GM12878 (cell line): Measurements from ENCODE around the gene POLR1D. TPM values are rescaled to one million over a fixed set of nuclear protein-coding genes. Genes with fewer than 3 reads are reported as not detected.

Experiments
- ATAC-seq: fragments of 200-7000 bp; cut with Tn5 transposase; 3 replicates; pipeline ENCODE4 v1.9.1; 2020; ENCODE audit warnings: mild to moderate bottlenecking, moderate library complexity
- BruUV-seq: library from RNA; stranded (reverse); fragments of 400-500 nt; replicated peaks from 2 replicates; lab custom pipeline; 2021; lab: Mats Ljungman, UMichigan
- CTCF ChIA-PET: fragments of 300-600 bp; sonication (Branson Sonifier 250); formaldehyde crosslinking; extraction: SDS; loops from one replicate; lab custom pipeline; 2021; ENCODE audit warnings: inconsistent platforms; lab: Yijun Ruan, JAX
- POLR2A ChIA-PET: fragments of 350-600 bp; formaldehyde crosslinking; extraction: SDS; loops from one replicate; lab custom pipeline; 2021; ENCODE audit warnings: inconsistent platforms; lab: Charles Lee
- RAD21 ChIA-PET: fragments of 300-600 bp; sonication (Branson Sonifier 250); formaldehyde crosslinking; loops from one replicate; lab custom pipeline; 2023; ENCODE audit warnings: antibody characterized with exemption; ENCODE audit not compliant: unreplicated experiment; lab: Charles Lee
- SMC1A ChIA-PET: fragments of 300-600 bp; sonication (Branson Sonifier 250); formaldehyde crosslinking; loops from one replicate; lab custom pipeline; 2023; ENCODE audit not compliant: unreplicated experiment, uncharacterized antibody; lab: Charles Lee
- DNase-seq: peaks from one replicate; pipeline ENCODE4 v3.0.0-alpha.2; 2011; ENCODE audit warnings: low read depth, low spot score
- FAIRE-seq: peaks from 3 replicates; lab custom pipeline; 2011; peaks lifted over from hg19 to GRCh38; lab: Jason Lieb, UNC
- H2AFZ ChIP-seq: 2 replicates; pipeline ENCODE4 v1.6.0; 2011; ENCODE audit warnings: low read depth, low read length, control low read depth; ENCODE audit not compliant: control insufficient read depth
- H3K27ac ChIP-seq: 2 replicates; pipeline ENCODE4 v1.5.1; 2011; ENCODE audit warnings: control low read depth; ENCODE audit not compliant: control insufficient read depth, insufficient read depth
- H3K27me3 ChIP-seq, 2 experiments: replicated peaks in 1 of 2; 2 replicates each; pipeline versions ENCODE4 v1.6.0 to v1.6.1; 2011; ENCODE audit warnings: low read length in 1 of 2; ENCODE audit not compliant: control insufficient read depth in 2 of 2, insufficient read depth in 2 of 2
- H3K36me3 ChIP-seq, 2 experiments: 2 replicates each; pipeline ENCODE4 v1.5.1; 2011; ENCODE audit warnings: low read length in 1 of 2; ENCODE audit not compliant: control insufficient read depth in 2 of 2, insufficient read depth in 2 of 2
- H3K4me1 ChIP-seq: 2 replicates; pipeline ENCODE4 v1.6.1; 2011; ENCODE audit warnings: mild to moderate bottlenecking, low read length, moderate library complexity, mixed read lengths; ENCODE audit not compliant: control insufficient read depth, insufficient read depth
- H3K4me2 ChIP-seq: 2 replicates; pipeline ENCODE4 v1.6.0; 2011; ENCODE audit warnings: control low read depth; ENCODE audit not compliant: control insufficient read depth, insufficient read depth
- H3K4me3 ChIP-seq: fragments of 200-600 bp; sonication (generic); 2 replicates; pipeline ENCODE4 v1.5.1; 2016
- H3K79me2 ChIP-seq: 2 replicates; pipeline ENCODE4 v1.6.0; 2011; ENCODE audit warnings: low read length; ENCODE audit not compliant: control insufficient read depth, insufficient read depth
- H3K9ac ChIP-seq: 2 replicates; pipeline ENCODE4 v1.8.0; 2011; ENCODE audit warnings: low read length, control low read depth, mixed read lengths; ENCODE audit not compliant: control insufficient read depth, insufficient read depth
- H3K9me3 ChIP-seq: replicated peaks from 3 replicates; pipeline ENCODE4 v1.5.1; 2011; ENCODE audit warnings: mild to moderate bottlenecking, low read length; ENCODE audit not compliant: control insufficient read depth, insufficient read depth
- H4K20me1 ChIP-seq: 2 replicates; pipeline ENCODE4 v1.6.0; 2011; ENCODE audit not compliant: control insufficient read depth, insufficient read depth
- CHD1 ChIP-seq: IDR thresholded peaks from 2 replicates; pipeline ENCODE4 v1.6.1; 2012; ENCODE audit warnings: low read depth, low read length, improper control_type of control experiment
- DPF2 ChIP-seq: fragments of 450-650 bp; IDR thresholded peaks from 2 replicates; pipeline ENCODE4 v1.6.1; 2017; ENCODE audit warnings: mild to moderate bottlenecking
- EED ChIP-seq: sonication (generic); IDR thresholded peaks from 2 replicates; pipeline ENCODE4 v1.6.1; 2016; ENCODE audit warnings: antibody characterized with exemption, low read depth
- EP300 ChIP-seq, 2 experiments: fragments of 150-350 bp in 1 of 2; IDR thresholded peaks; 2 replicates each; pipeline ENCODE4 v1.6.1; 2011 to 2012; ENCODE audit warnings: low read depth in 2 of 2, low read length in 2 of 2, borderline replicate concordance in 1 of 2, improper control_type of control experiment in 1 of 2, inconsistent platforms in 1 of 2; ENCODE audit not compliant: control insufficient read depth in 1 of 2
- HCFC1 ChIP-seq: fragments of 150-350 bp; IDR thresholded peaks from 2 replicates; pipeline ENCODE4 v1.6.1; 2014; ENCODE audit warnings: low read length
- HDAC2 ChIP-seq: fragments of 200-600 bp; sonication (generic); IDR thresholded peaks from 2 replicates; pipeline ENCODE4 v1.6.1; 2017
- MEF2B ChIP-seq: fragments of 450-650 bp; IDR thresholded peaks from 2 replicates; pipeline ENCODE4 v1.6.1; 2018; ENCODE audit warnings: mild to moderate bottlenecking, moderate library complexity; ENCODE audit not compliant: partially characterized antibody, poor library complexity, severe bottlenecking
- SIN3A ChIP-seq: IDR thresholded peaks from 2 replicates; pipeline ENCODE4 v1.6.1; 2012; ENCODE audit warnings: low read depth, low read length, improper control_type of control experiment
- SMC3 ChIP-seq: IDR thresholded peaks from 2 replicates; pipeline ENCODE4 v1.6.1; 2011; ENCODE audit warnings: low read length, improper control_type of control experiment, borderline replicate concordance
- SUPT20H ChIP-seq: IDR thresholded peaks from 2 replicates; pipeline ENCODE4 v1.6.1; 2011; ENCODE audit warnings: low read depth, mild to moderate bottlenecking, low read length, moderate library complexity, borderline replicate concordance; ENCODE audit not compliant: control insufficient read depth
- ZNF384 ChIP-seq: IDR thresholded peaks from 2 replicates; pipeline ENCODE4 v1.6.1; 2012; ENCODE audit warnings: low read depth, mild to moderate bottlenecking, low read length, improper control_type of control experiment, borderline replicate concordance
- WGBS: methylation state at CpG from one replicate; pipeline ENCODE4 v1.1.6; 2016; ENCODE audit warnings: low lambda C conversion rate; ENCODE audit not compliant: insufficient replicate concordance, insufficient coverage; ENCODE audit errors: missing lambda C conversion rate; 5-methylcytosine and 5-hydroxymethylcytosine counted together
- in situ Hi-C: fragments of 300-500 bp; cut with MboI; formaldehyde crosslinking; loops from 9 replicates; pipeline ENCODE4 v1.14.3; 2018; ENCODE audit warnings: mixed read lengths
- intact Hi-C: fragments of 100-400 bp; cut with micrococcal nuclease; formaldehyde crosslinking; loops from one replicate; pipeline ENCODE4 v1.14.2; 2022; ENCODE audit not compliant: unreplicated experiment
- polyA plus RNA-seq, 11 experiments: library from polyadenylated mRNA; depleted of rRNA in 4 of 11; unstranded in 6 of 11; stranded (reverse) in 5 of 11; fragments of >200 nt; fragmentation: Nextera tagmentation in 4 of 11; fragmentation: Illumina TruSeq in 1 of 11; extraction: Ambion mirVana in 4 of 11; extraction: Trizol in 1 of 11; gene quantifications; 1 replicate in 1 of 11; 2 replicates in 10 of 11; pipeline versions ENCODE4 v1.2.1 to v1.2.3, GENCODE V29; 2011 to 2016; ENCODE audit warnings: inconsistent platforms in 2 of 11, missing spikeins in 2 of 11, low read depth in 1 of 11
- total RNA-seq, 4 experiments: library from RNA; depleted of rRNA in 3 of 4; stranded (reverse); fragments of >200 nt in 3 of 4; fragmentation: Illumina TruSeq in 1 of 4; extraction: Trizol in 1 of 4; gene quantifications; 2 replicates each; pipeline versions ENCODE4 v1.2.1 to v1.2.3, GENCODE V29; 2013 to 2021

Gene POLR1D
- total and polyA plus RNA-seq, 10 of the 15 experiments (the other 5 are each of a cell fraction or from before 2014, with no cell fraction given) = 119 to 223 (median 160) TPM

- H3K4me2 ChIP-seq = peak overlapping the region; percentile 36; the same call in 1 of the 2 replicates
- H3K9me3 ChIP-seq = no peaks in the 10 kb centered on the region
- no peaks in the 10 kb centered on the region for H3K27me3 ChIP-seq
- H3K4me3 ChIP-seq = no peak overlapping the region
- no peak overlapping the region for H2AFZ ChIP-seq
- intact Hi-C loops = no loop called here
- ChIA-PET SMC1A (interaction anchor here (0.6 to 4.1 kb wide), 10 partner anchors 8 to 195 kb away, joined by 3 to 35 read pairs (median 3); partner anchors contain the start of gene LNX2), RAD21 (interaction anchor here (1.0 to 4.2 kb wide), 3 partner anchors 9 to 15 kb away, joined by 3 to 33 read pairs (median 4); partner anchors contain the start of genes LNX2 and POLR1D), POLR2A (interaction anchor here (2.0 to 4.6 kb wide), 2 partner anchors 9 to 13 kb away, joined by 7 to 55 read pairs; partner anchors contain the start of genes LNX2 and POLR1D)
- WGBS = 12% methylated on average over 4 of the region's 4 CpGs
- peaks cover 15% of the 10 kb centered on the region; the same call in 1 of the 2 replicates for H3K4me1 ChIP-seq
- H4K20me1 ChIP-seq = no peaks in the 10 kb centered on the region
- DNase-seq = no peak
- H3K36me3 ChIP-seq = no peaks in the 10 kb centered on the region
- BruUV-seq = no TSS peak
- TF ChIP-seq MEF2B = no peak
- TF ChIP-seq EP300 (IDR thresholded peaks at IDR 0.05; ENCODE audit: borderline replicate concordance in 1 of 2, control insufficient read depth in 1 of 2, low read depth in 2 of 2, low read length in 2 of 2) = no peak
- no peak for TF ChIP-seq HDAC2
- no peak for TF ChIP-seq SIN3A
- no peak for TF ChIP-seq SMC3
- no peak for TF ChIP-seq SUPT20H
- no peak for TF ChIP-seq DPF2
- TF ChIP-seq EED = no peak
- no peak for TF ChIP-seq HCFC1
- no peak for TF ChIP-seq ZNF384
- no peak for TF ChIP-seq CHD1
- TF ChIP-seq, all 136 proteins: peak for 0
- ATAC-seq = no peak; the same call in 2 of the 3 replicates
- Histone ChIP-seq H3K9ac (no peak overlapping the region), H3K27ac (no peak overlapping the region), H3K79me2 (no peaks in the 10 kb centered on the region; the same call in none of the 2 replicates)
- CTCF ChIA-PET = interaction anchor here (0.6 to 4.0 kb wide), 4 partner anchors 10 to 248 kb away, joined by 3 to 27 read pairs (median 5); partner anchors contain the start of gene LNX2
- no peak for FAIRE-seq
- in situ Hi-C loops = no loop called here
Measured at GRCh38 chr13:27607125-27607524, 14.6 kb upstream of the POLR1D start.
